ENCODE measurements around the gene DNMBP.
A peak's percentile ranks its signal among the peaks of the same experiment; 100 is the strongest.
"Not testable (repeated sequence)": the region's sequence is repeated elsewhere in the genome, so short reads cannot be mapped to it uniquely, and the experiment has no call there.

Gene DNMBP

DNA sequence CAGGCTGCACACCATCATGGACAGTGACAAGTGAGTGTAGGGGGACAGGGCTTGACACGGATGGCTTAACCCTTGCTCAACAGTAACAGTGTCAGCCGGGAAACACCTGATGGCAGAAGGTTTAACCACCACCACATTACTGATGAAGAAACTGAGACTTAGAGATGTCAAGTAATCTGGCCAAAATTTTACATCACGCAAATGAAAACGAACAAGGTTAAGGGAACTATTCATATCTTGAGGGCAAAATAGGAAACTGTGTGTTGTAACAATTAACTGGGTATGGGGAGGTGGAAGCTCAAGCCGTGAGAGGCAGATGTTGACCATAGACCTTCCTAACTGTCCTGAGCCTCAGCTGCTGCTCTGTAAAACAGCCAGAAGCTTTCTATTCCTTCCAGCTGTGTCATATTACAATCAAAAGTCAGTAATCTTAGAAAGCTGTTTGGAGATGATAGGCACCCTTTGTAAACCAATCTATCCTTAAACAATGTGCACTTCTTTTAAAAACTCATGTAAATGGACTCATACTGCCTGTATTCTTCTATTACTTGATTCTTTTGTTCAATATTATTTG is 158.9 kb downstream of the DNMBP start:
- no peak for DNase-seq (ENCODE audit: low read depth in 1 of 2, low spot score in 1 of 2)
- no peak for TF ChIP-seq JUND (IDR thresholded peaks at IDR 0.05; ENCODE audit: low read depth)
- in situ Hi-C loops (cut with HindIII; ENCODE audit: low pct_unique_long_range_greater_than_20kb, low sequenced_read_pairs), result no loop called here

DNA sequence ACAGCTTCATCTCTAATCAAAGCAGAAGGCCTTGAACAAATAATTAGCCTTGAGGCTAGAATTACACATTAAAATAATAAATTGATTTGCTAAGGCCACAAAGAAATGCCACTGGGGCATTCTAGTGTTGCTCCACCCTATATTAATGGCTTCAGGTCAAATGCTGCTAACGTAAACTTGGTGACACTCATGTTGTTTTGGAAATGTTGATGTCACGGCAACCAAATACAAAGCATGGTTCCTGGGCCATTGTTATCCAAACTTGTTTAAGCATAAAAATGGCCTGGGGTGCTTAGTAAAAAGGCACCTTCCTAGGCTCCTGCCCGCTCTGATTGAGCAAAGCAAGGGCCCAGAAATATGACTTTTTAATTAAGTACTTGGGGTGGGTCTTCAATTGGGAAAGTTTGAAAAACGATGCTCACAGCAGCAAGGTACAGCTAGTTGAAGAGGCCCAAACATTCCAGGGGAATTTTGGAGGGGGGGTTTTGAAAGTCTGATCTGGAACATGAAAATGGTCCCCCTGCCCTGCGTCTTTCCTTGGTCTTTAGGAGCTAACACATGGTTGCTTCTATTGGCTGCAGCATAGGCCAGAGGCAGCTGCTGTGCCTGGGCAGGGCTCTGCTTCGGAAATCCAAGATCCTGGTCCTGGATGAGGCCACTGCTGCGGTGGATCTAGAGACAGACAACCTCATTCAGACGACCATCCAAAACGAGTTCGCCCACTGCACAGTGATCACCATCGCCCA is 159.6 kb downstream of the DNMBP start:
- in situ Hi-C loops (cut with HindIII; ENCODE audit: low pct_unique_long_range_greater_than_20kb, low sequenced_read_pairs), result no loop called here
- peak in 1 of 2 experiments; percentile 42 for DNase-seq (ENCODE audit: low read depth in 1 of 2, low spot score in 1 of 2)
- no peak for TF ChIP-seq JUND (IDR thresholded peaks at IDR 0.05; ENCODE audit: low read depth)

DNA sequence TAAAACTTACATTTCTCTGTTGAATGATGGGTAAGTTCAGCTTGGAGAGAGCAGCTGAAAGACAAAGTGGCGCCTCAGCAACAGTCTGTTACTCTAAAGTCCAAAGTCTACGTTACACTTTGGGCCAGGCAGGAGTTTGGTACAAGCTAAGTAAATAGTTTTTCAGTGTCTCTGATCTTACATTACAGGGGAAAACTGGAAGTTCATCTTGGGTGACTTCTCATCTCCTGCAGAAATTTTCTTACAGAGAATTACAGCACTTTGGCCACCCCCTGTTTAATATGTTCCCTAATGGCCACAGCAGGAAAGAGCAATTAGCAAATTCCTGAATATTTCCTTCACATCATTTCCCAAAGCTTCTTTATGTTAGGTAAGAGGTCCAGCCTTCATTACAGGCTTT is 160.2 kb downstream of the DNMBP start:
- in situ Hi-C loops (cut with HindIII; ENCODE audit: low pct_unique_long_range_greater_than_20kb, low sequenced_read_pairs), result no loop called here
- DNase-seq (ENCODE audit: low read depth in 1 of 2, low spot score in 1 of 2), result no peak

DNA sequence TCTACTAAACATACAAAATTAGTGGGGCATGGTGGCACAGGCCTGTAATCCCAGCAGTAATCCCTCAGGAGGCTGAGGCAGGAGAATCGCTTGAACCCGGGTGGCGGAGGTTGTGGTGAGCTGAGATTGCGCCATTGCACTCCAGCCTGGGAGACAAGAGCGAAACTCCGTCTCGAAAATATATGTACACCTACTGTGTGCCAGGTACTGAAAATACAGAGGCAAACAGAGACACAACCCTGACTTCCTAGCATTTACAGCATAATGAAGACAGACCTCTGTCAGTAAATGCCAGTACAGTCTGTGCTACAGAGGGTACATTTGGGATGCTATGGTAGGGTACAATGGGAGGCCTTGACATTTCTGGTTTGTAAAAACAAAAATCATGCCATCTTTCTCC is 160.7 kb downstream of the DNMBP start:
- in situ Hi-C loops (cut with HindIII; ENCODE audit: low pct_unique_long_range_greater_than_20kb, low sequenced_read_pairs), result no loop called here

More for the DNA sequence above, 160.2 kb downstream of the DNMBP start:
- no peak for TF ChIP-seq JUND (IDR thresholded peaks at IDR 0.05; ENCODE audit: low read depth)

DNA sequence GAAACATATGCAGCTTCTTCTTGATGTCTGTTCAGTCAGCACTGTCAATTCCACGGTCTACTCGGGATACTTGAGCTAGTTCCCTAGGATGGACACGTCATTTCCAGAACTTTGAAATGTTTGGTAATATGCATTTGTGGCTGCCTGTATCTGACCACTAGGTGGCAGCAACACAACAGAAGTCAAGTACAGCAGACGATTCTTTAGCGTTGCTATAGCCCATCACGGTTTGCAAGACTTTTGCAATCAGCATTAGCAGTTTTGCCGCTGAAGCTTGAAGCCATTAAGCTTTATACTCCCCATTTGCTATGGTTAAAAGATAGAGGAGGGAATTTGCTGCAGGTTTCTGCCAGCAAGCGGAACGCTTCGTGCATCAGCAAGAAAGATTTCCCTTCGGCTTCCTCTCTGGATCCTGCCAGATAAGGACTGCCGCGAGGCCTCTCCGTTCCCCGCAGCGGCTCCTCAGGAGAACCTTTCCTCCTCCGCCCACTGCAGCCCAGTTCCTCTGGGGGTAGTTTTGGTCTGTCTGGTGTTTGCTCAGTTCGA is 163.8 kb downstream of the DNMBP start:
- in situ Hi-C loops (cut with HindIII; ENCODE audit: low pct_unique_long_range_greater_than_20kb, low sequenced_read_pairs), result no loop called here
- peak; percentile 58 to 92 for DNase-seq (ENCODE audit: low read depth in 1 of 2, low spot score in 1 of 2)
- TF ChIP-seq JUND (IDR thresholded peaks at IDR 0.05; ENCODE audit: low read depth), result no peak

More for the DNA sequence above, 160.7 kb downstream of the DNMBP start:
- no peak for TF ChIP-seq JUND (IDR thresholded peaks at IDR 0.05; ENCODE audit: low read depth)
- DNase-seq (ENCODE audit: low read depth in 1 of 2, low spot score in 1 of 2), result no peak

DNA sequence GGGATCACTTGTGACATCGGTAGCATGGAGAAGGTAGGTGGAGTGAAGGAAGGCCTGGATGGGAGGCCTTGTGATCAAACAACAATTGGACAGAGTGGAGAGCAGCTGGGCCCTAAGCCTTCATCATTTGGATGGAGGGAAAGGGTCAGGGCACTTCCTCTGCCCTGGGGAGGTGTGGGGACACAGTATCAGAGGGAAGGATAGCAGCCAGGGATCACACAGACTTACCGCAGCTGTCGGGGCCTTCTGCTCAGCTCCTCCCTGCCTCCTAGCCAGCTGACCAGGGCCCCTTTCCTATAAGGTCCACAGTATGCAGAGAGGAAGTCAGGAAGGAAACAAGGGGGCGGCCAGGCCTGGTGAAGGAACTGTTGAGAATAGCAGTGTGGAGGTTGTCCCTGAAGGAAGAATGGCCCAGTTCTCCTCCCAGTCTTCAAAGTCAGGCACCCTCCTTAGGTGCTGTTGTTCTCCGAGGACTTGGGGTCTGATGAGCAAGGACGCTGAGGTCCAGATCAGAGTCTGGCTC is 165.3 kb downstream of the DNMBP start:
- TF ChIP-seq JUND (IDR thresholded peaks at IDR 0.05; ENCODE audit: low read depth), result no peak
- in situ Hi-C loops (cut with HindIII; ENCODE audit: low pct_unique_long_range_greater_than_20kb, low sequenced_read_pairs), result no loop called here

DNA sequence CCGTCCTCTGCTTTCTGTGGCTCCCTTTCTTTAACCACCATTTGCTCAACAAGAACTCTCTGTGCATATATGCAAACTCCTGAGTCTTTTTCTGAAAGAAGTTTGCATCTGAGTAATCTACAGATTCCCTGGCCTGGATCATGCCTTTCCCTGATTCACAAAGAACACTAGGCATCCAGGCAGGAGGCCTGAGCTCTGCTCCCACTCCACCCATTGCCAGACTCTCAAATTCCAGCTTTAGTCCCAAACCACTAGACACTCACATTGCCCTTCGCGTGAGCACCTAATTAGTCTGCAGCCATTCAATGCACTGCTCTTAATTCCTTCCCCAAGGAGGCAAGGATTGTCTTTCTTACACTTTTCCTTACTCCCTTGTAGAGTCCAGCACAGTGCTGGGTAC is 166.4 kb downstream of the DNMBP start:
- TF ChIP-seq JUND (IDR thresholded peaks at IDR 0.05; ENCODE audit: low read depth), result no peak
- DNase-seq (ENCODE audit: low read depth in 1 of 2, low spot score in 1 of 2), result no peak
- in situ Hi-C loops (cut with HindIII; ENCODE audit: low pct_unique_long_range_greater_than_20kb, low sequenced_read_pairs), result no loop called here

More for the DNA sequence above, 165.3 kb downstream of the DNMBP start:
- DNase-seq (ENCODE audit: low read depth in 1 of 2, low spot score in 1 of 2), result no peak

DNA sequence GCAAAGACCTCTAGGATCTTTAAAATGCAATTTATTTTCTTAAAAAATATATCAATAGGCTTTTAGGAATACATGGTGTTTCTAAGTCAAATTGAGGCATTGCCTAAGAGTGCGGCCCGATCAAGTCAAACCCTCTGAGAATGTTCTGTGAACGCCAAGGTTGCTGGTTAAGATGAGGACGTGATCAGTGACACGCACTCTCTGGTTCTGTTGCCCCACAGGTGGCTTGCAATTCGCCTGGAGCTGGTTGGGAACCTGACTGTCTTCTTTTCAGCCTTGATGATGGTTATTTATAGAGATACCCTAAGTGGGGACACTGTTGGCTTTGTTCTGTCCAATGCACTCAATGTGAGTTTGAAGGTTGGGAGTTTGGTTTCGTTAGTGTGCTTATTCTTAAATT is 168.0 kb downstream of the DNMBP start:
- TF ChIP-seq JUND (IDR thresholded peaks at IDR 0.05; ENCODE audit: low read depth), result no peak
- DNase-seq (ENCODE audit: low read depth in 1 of 2, low spot score in 1 of 2), result no peak
- in situ Hi-C loops (cut with HindIII; ENCODE audit: low pct_unique_long_range_greater_than_20kb, low sequenced_read_pairs), result no loop called here

DNA sequence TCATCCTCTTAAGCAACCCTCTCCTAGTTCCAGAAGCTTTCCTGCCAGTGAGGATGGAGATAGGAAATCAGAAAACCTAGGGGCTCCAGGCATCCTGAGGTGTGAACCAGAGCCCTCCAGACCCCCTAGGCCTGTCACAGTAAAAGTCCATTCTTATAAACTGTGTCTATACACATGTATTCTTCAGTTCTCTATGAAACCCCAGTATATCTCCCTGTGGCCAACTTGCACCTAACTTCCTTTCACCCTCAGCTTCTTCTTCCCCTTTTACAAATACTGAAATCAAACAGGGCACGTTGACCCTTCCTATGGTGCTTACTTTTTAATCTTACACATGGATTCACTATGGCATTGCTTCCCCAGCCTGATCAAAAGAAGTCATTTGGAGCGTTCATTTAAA is 168.9 kb downstream of the DNMBP start:
- in situ Hi-C loops (cut with HindIII; ENCODE audit: low pct_unique_long_range_greater_than_20kb, low sequenced_read_pairs), result not testable (repeated sequence)

DNA sequence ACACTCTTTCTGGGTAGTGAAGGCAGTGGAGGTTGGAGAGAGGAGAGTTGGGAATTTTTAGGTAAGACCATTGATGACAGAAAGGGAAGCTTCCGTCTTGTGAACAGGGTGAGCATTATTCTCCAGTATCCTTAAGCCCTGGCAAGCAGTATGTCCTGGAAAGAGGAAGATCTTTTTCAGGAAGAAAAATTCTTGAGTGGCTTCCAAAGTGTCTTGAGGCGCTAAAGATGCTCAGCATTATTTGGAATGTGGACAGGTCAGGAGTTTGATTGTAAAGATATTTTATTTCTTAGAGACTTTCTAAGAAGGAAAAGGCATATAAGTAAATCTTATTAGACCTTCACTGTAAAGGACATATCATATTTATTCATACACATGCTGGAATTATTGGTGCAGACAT is 173.0 kb downstream of the DNMBP start:
- TF ChIP-seq JUND (IDR thresholded peaks at IDR 0.05; ENCODE audit: low read depth), result no peak
- peak in 1 of 2 experiments; percentile 70 for DNase-seq (ENCODE audit: low read depth in 1 of 2, low spot score in 1 of 2)
- in situ Hi-C loops (cut with HindIII; ENCODE audit: low pct_unique_long_range_greater_than_20kb, low sequenced_read_pairs), result no loop called here

More for the DNA sequence above, 168.9 kb downstream of the DNMBP start:
- not testable (repeated sequence) for DNase-seq (ENCODE audit: low read depth in 1 of 2, low spot score in 1 of 2)

DNA sequence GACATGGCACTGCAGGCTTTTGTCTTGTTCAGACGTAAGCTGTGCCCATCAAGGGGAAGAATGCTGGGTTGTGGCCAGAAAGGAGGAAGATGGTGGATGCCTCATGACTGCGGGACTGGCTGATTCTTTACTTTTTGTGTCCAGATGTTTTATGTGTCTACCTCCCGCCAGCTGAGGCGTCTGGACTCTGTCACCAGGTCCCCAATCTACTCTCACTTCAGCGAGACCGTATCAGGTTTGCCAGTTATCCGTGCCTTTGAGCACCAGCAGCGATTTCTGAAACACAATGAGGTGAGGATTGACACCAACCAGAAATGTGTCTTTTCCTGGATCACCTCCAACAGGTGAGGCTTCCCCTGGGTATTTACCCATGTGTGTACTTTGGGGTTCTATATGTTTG is 173.8 kb downstream of the DNMBP start:
- DNase-seq (ENCODE audit: low read depth in 1 of 2, low spot score in 1 of 2), result no peak
- no peak for TF ChIP-seq JUND (IDR thresholded peaks at IDR 0.05; ENCODE audit: low read depth)
- in situ Hi-C loops (cut with HindIII; ENCODE audit: low pct_unique_long_range_greater_than_20kb, low sequenced_read_pairs), result no loop called here

DNA sequence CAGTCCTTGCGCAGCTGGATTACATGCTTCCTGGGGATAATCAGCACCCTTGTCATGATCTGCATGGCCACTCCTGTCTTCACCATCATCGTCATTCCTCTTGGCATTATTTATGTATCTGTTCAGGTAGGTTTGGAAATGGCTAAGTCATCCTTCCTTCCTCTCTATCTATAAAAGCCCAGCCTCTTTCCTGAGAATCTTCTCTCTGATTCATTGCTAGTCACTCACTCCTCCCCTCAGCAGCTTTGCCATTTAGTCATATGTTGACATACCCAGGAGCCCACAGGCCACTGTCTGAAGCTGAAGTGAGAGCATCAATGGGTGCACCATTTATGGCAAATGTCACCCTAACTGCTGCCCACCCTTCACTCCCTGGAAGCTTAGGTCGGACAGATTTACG is 175.3 kb downstream of the DNMBP start:
- in situ Hi-C loops (cut with HindIII; ENCODE audit: low pct_unique_long_range_greater_than_20kb, low sequenced_read_pairs), result no loop called here
- no peak for TF ChIP-seq JUND (IDR thresholded peaks at IDR 0.05; ENCODE audit: low read depth)
- no peak for DNase-seq (ENCODE audit: low read depth in 1 of 2, low spot score in 1 of 2)

DNA sequence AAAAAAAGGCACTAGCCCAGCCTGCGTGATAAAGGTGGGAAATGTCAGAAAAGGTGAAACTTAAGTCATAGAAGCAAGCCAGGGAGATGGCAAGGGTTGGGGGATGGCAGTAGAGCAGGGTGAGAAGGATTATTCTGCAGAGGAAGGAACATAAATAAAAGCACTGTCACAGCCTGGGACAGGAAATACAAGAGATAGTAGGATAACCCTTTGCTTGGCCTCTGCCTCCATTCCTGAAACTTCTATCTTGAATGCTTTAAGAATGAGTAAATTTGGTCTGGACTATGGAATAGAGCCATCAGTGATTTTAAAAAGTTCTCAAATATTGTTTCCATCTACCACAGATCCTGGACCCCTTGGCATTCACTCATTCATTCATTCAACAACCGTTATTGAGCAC is 177.3 kb downstream of the DNMBP start:
- in situ Hi-C loops (cut with HindIII; ENCODE audit: low pct_unique_long_range_greater_than_20kb, low sequenced_read_pairs), result no loop called here
- no peak for DNase-seq (ENCODE audit: low read depth in 1 of 2, low spot score in 1 of 2)
- no peak for TF ChIP-seq JUND (IDR thresholded peaks at IDR 0.05; ENCODE audit: low read depth)
